IMR-90 (cell line): Measurements from ENCODE around the gene SPCS3. TPM values are rescaled to one million over a fixed set of nuclear protein-coding genes. Genes with fewer than 3 reads are reported as not detected.
"Not testable (repeated sequence)": the region's sequence is repeated elsewhere in the genome, so short reads cannot be mapped to it uniquely, and the experiment has no call there.

Experiments
- ATAC-seq: fragments of 200-7000 bp; cut with Tn5 transposase; 2 replicates; pipeline ENCODE4 v1.9.1; 2020; ENCODE audit warnings: low read depth, mild to moderate bottlenecking, moderate library complexity
- BruUV-seq: library from RNA; stranded (reverse); fragments of 400-500 nt; replicated peaks from 2 replicates; lab custom pipeline; 2021; lab: Mats Ljungman, UMichigan
- CTCF ChIA-PET: fragments of 300-600 bp; formaldehyde crosslinking; extraction: SDS; loops from one replicate; lab custom pipeline; 2021; ENCODE audit warnings: antibody characterized with exemption; lab: Yijun Ruan, JAX
- POLR2A ChIA-PET: fragments of 300-600 bp; sonication (Branson Sonifier 250); formaldehyde crosslinking; loops from one replicate; lab custom pipeline; 2022; ENCODE audit warnings: antibody characterized with exemption; ENCODE audit not compliant: unreplicated experiment; lab: Charles Lee
- DNase-seq: peaks from one replicate; pipeline ENCODE4 v3.0.0; 2013
- H2AFZ ChIP-seq: replicated peaks from 2 replicates; pipeline ENCODE3; 2013; ENCODE audit warnings: low read length, mild to moderate bottlenecking; ENCODE audit not compliant: poor library complexity
- H2AK5ac ChIP-seq: 2 replicates; pipeline ENCODE4 v1.6.1; 2013; ENCODE audit warnings: low read depth, low read length, inconsistent platforms
- H2AK9ac ChIP-seq: replicated peaks from 2 replicates; pipeline ENCODE3; 2013; ENCODE audit warnings: mild to moderate bottlenecking, low read depth, low read length, moderate library complexity; ENCODE audit not compliant: poor library complexity
- H2BK120ac ChIP-seq: 2 replicates; pipeline ENCODE4 v1.6.1; 2013; ENCODE audit warnings: low read depth, low read length, inconsistent platforms
- H2BK15ac ChIP-seq: 3 replicates; pipeline ENCODE4 v1.6.1; 2013; ENCODE audit warnings: low read depth, low read length, inconsistent platforms
- H2BK20ac ChIP-seq: 2 replicates; pipeline ENCODE4 v1.6.1; 2013; ENCODE audit warnings: low read depth, mild to moderate bottlenecking, inconsistent platforms, low read length, moderate library complexity
- H2BK5ac ChIP-seq: 2 replicates; pipeline ENCODE4 v1.6.1; 2013; ENCODE audit warnings: mild to moderate bottlenecking, low read depth, low read length, inconsistent platforms; ENCODE audit not compliant: poor library complexity, severe bottlenecking
- H3K14ac ChIP-seq: replicated peaks from 2 replicates; pipeline ENCODE4 v1.6.1; 2013; ENCODE audit warnings: low read depth, low read length, inconsistent platforms
- H3K18ac ChIP-seq: 2 replicates; pipeline ENCODE4 v1.6.1; 2013; ENCODE audit warnings: low read depth, low read length, control low read depth
- H3K23ac ChIP-seq: 2 replicates; pipeline ENCODE4 v1.6.1; 2013; ENCODE audit warnings: low read depth, low read length, inconsistent platforms
- H3K27ac ChIP-seq: 2 replicates; pipeline ENCODE4 v1.5.1; 2013; ENCODE audit warnings: mild to moderate bottlenecking, control low read depth, low read length; ENCODE audit not compliant: insufficient read depth
- H3K27me3 ChIP-seq: 2 replicates; pipeline ENCODE4 v1.6.1; 2013; ENCODE audit warnings: low read length; ENCODE audit not compliant: control insufficient read depth, insufficient read depth
- H3K36me3 ChIP-seq: 2 replicates; pipeline ENCODE4 v1.6.1; 2013; ENCODE audit warnings: low read length, mixed read lengths; ENCODE audit not compliant: control insufficient read depth, insufficient read depth
- H3K4ac ChIP-seq: 2 replicates; pipeline ENCODE4 v1.6.1; 2013; ENCODE audit warnings: low read depth, low read length, inconsistent platforms
- H3K4me1 ChIP-seq: 2 replicates; pipeline ENCODE4 v1.6.1; 2013; ENCODE audit warnings: low read length, mixed read lengths; ENCODE audit not compliant: control insufficient read depth, insufficient read depth
- H3K4me2 ChIP-seq: 2 replicates; pipeline ENCODE4 v1.6.1; 2013; ENCODE audit warnings: low read depth, mild to moderate bottlenecking, control low read depth, low read length, moderate library complexity
- H3K4me3 ChIP-seq: 2 replicates; pipeline ENCODE4 v1.5.1; 2013; ENCODE audit warnings: low read depth, mild to moderate bottlenecking, control low read depth, low read length, moderate library complexity; ENCODE audit not compliant: insufficient read depth
- H3K56ac ChIP-seq: 2 replicates; pipeline ENCODE4 v1.6.1; 2013; ENCODE audit warnings: low read length, inconsistent platforms; ENCODE audit not compliant: insufficient read depth; ENCODE audit errors: extremely low read depth
- H3K79me1 ChIP-seq, 2 experiments: 2 replicates each; pipeline ENCODE4 v1.6.1; 2013; ENCODE audit warnings: low read length in 2 of 2, inconsistent platforms in 1 of 2, low read depth in 1 of 2
- H3K9ac ChIP-seq: 2 replicates; pipeline ENCODE4 v1.6.1; 2013; ENCODE audit warnings: low read depth, low read length, control low read depth
- H3K9me1 ChIP-seq: 2 replicates; pipeline ENCODE4 v1.6.1; 2013; ENCODE audit warnings: low read length, inconsistent platforms; ENCODE audit not compliant: insufficient read depth
- H3K9me3 ChIP-seq: 2 replicates; pipeline ENCODE4 v1.6.1; 2013; ENCODE audit warnings: low read length; ENCODE audit not compliant: control insufficient read depth, insufficient read depth
- H4K20me1 ChIP-seq: 2 replicates; pipeline ENCODE4 v1.6.1; 2013; ENCODE audit warnings: low read length, inconsistent platforms; ENCODE audit not compliant: insufficient read depth
- H4K5ac ChIP-seq: 2 replicates; pipeline ENCODE4 v1.6.1; 2013; ENCODE audit warnings: mild to moderate bottlenecking, low read depth, low read length, control low read depth
- H4K8ac ChIP-seq, 2 experiments: 2 replicates each; pipeline ENCODE4 v1.6.1; 2013; ENCODE audit warnings: low read depth in 2 of 2, low read length in 2 of 2, control low read depth in 1 of 2, inconsistent platforms in 1 of 2
- H4K91ac ChIP-seq: 2 replicates; pipeline ENCODE4 v1.6.1; 2013; ENCODE audit warnings: low read depth, low read length, inconsistent platforms; ENCODE audit not compliant: insufficient read depth
- WGBS, 2 experiments: methylation state at CpG; one replicate each; pipeline versions ENCODE4 v1.1.5 to v1.1.7; 2013; ENCODE audit warnings: missing lambda C conversion rate in 2 of 2; ENCODE audit not compliant: insufficient read length in 1 of 2; ENCODE audit errors: extremely low coverage in 2 of 2; 5-methylcytosine and 5-hydroxymethylcytosine counted together
- dilution Hi-C: fragments of 300-500 bp; cut with HindIII; formaldehyde crosslinking; loops from one replicate; pipeline ENCODE4 v1.14.3; 2018; ENCODE audit warnings: low sequenced_read_pairs; ENCODE audit not compliant: unreplicated experiment
- in situ Hi-C: fragments of 300-500 bp; cut with MboI; formaldehyde crosslinking; loops from 3 replicates; pipeline ENCODE4 v1.14.3; 2019; ENCODE audit warnings: low sequenced_read_pairs, inconsistent platforms, mixed read lengths
- intact Hi-C: fragments of 100-400 bp; cut with micrococcal nuclease; formaldehyde crosslinking; loops from 2 replicates; pipeline ENCODE4 v1.10.0; 2022
- polyA plus RNA-seq, 3 experiments: library from polyadenylated mRNA; depleted of rRNA; stranded (reverse); fragments of >200 nt; gene quantifications; 2 replicates each; pipeline ENCODE4 v1.2.3, GENCODE V29; 2012; ENCODE audit warnings: low replicate concordance in 1 of 3
- total RNA-seq: library from RNA; depleted of rRNA; stranded (reverse); fragments of >200 nt; gene quantifications from 2 replicates; pipeline ENCODE4 v1.2.3, GENCODE V29; 2012

Gene SPCS3
- total and polyA plus RNA-seq, 2 of the 4 experiments (the other 2 are of a cell fraction) = 41.6 to 77.4 TPM

GRCh38 chr4:176324876-176325275 lies 5.1 kb downstream of the SPCS3 start:
- H3K4me2 ChIP-seq, BruUV-seq, H3K14ac ChIP-seq, H3K9me3 ChIP-seq, H2BK5ac ChIP-seq, dilution Hi-C loops, H3K18ac ChIP-seq, H2AK5ac ChIP-seq, H2AFZ ChIP-seq, intact Hi-C loops, H2BK15ac ChIP-seq, ATAC-seq, H3K27me3 ChIP-seq, POLR2A ChIA-PET, H3K4me1 ChIP-seq, H3K9me1 ChIP-seq, H4K20me1 ChIP-seq, H2BK120ac ChIP-seq, H3K4ac ChIP-seq, H3K27ac ChIP-seq, H2BK20ac ChIP-seq, H3K36me3 ChIP-seq, H4K8ac ChIP-seq, H4K5ac ChIP-seq, DNase-seq, H3K4me3 ChIP-seq, H3K56ac ChIP-seq, H4K91ac ChIP-seq, H3K23ac ChIP-seq, H2AK9ac ChIP-seq, H3K9ac ChIP-seq: not testable (repeated sequence)
- WGBS, 2 experiments = no CpG with 5 or more reads among the region's 8 CpGs
- H3K79me1 ChIP-seq = peaks cover 11 to 20% of the 10 kb centered on the region in 2 experiments; a peak in 3 of 4 replicates
- CTCF ChIA-PET = interaction anchor here (0.6 to 1.6 kb wide), 2 partner anchors 18 to 48 kb away, joined by 4 to 5 read pairs; no protein-coding TSS in a partner anchor
- in situ Hi-C loops = loop anchor here (25.0 kb wide), 3 partner anchors 763 to 1963 kb away; no protein-coding TSS in a partner anchor
